T-helper 1 cell treated with Interleukin-12 subunit alpha and Interleukin-12 subunit beta and Interleukin-4 antibody, amounts not matched to agents 30 μg/mL and 1 μg/mL, for 36 hours (primary cell): ENCODE data around the gene MINDY3.
A peak's percentile ranks its signal among the peaks of the same experiment; 100 is the strongest.
"Not testable (repeated sequence)": the region's sequence is repeated elsewhere in the genome, so short reads cannot be mapped to it uniquely, and the experiment has no call there.

Experiments used
- H3K27ac Mint-ChIP-seq: one replicate; pipeline ENCODE4 v1.8.0; 2021; ENCODE audit warnings: mild to moderate bottlenecking, mixed read lengths
- H3K27me3 Mint-ChIP-seq: one replicate; pipeline ENCODE4 v1.8.0; 2021; ENCODE audit warnings: low read depth, mixed read lengths
- H3K36me3 Mint-ChIP-seq: one replicate; pipeline ENCODE4 v1.8.0; 2021; ENCODE audit warnings: low read depth, mixed read lengths
- H3K4me1 Mint-ChIP-seq: one replicate; pipeline ENCODE4 v1.8.0; 2021; ENCODE audit warnings: low read depth, mixed read lengths
- H3K4me3 Mint-ChIP-seq: one replicate; pipeline ENCODE4 v1.8.0; 2021; ENCODE audit warnings: mild to moderate bottlenecking, moderate library complexity, mixed read lengths
- H3K9me3 Mint-ChIP-seq: one replicate; pipeline ENCODE4 v1.8.0; 2021; ENCODE audit warnings: mixed read lengths

Gene MINDY3

DNA sequence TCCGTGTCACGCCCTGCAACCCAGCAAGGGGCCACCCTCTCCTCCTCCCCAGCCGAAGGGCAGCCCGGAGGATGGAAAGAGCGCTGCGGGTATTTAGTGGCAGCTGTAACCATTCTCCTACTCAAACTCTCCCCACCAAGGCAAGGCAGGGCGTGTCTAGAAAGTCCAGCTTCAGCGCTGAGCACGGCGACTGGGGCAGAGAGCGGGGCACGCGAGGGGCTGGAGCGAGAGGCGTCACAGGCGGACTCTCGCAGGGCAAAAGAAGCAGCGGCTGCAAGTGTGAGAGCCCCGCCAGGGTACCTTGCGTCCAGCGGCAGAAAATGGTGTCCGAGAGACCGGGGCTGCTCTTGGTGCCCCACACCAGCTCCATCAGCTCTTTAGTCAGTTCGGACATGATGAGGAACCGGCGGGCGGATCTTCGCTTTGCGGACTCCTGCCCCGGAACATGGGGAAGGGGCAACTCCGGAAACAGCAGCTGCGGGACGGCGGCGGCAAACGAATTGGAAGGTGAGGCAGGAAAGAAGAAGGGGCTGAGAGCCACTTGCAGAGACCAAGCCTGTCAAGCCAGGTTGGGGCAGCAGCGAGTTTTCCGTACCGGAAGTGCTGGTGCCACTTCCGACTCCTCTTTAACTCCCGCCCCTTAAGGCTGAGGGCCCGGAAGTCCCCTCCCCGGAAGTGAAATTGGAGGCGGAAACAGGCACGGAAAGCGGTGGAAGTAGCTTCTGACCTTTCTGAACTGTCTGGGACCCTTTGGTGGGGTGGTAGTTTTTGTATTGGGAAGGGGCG, at the start of gene MINDY3:
MINDY3 (minus strand) TSS at position 602 of the 786 bp plus-strand sequence; CDS start at position 394, 208 bp downstream.
- Mint-ChIP-seq H3K4me1 (peaks cover 35% of the 10 kb centered on the region), H3K9me3 (peaks cover 4% of the 10 kb centered on the region), H3K36me3 (peaks cover 16% of the 10 kb centered on the region), H3K27me3 (peaks cover 20% of the 10 kb centered on the region), H3K27ac (peak within 1 kb of the TSS; percentile 94), H3K4me3 (peak within 1 kb of the TSS; percentile 99)

DNA sequence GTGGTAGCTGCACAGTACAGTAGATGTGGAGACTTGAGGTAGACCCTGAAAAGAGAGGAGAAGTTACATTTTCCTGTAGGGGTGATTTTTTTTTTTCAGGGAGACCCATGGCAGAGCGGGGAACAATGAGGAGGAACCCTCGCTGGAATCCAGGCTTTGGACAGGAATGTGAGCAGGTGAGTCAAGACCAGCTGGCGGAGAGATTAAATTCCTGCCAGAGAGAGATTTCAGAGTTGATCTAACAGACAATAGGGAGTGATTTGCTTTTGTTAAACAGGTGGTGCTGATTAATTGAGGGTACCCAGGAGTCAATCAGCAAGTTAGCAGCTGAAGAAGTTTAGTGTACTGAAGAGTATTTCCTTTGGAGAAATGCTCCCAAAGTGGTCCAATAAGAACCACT, 41.6 kb upstream of the MINDY3 start:
- no peaks in the 10 kb centered on the region for H3K9me3 Mint-ChIP-seq
- no peaks in the 10 kb centered on the region for H3K36me3 Mint-ChIP-seq
- no peaks in the 10 kb centered on the region for H3K27me3 Mint-ChIP-seq
- H3K4me1 Mint-ChIP-seq = no peaks in the 10 kb centered on the region
- no peak overlapping the region for H3K27ac Mint-ChIP-seq
- H3K4me3 Mint-ChIP-seq = no peak overlapping the region

DNA sequence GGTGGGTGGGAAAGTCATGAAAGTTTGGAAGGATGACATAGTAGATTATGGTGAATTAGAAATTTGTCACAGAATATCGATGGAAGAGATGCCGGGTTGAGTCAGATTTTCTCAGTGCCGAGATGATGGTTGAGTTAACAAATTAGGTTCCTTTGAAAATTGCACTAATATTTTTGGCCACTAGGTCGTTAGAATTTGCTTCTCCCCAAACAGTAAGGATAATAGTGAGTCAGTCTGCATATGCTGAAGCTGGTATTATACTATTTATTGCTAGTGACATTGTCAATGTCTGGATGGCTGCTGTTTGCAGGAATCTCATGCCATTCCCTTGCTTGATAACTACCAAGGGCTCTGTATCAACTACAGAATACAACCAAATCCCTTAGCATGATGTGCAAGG, 37.7 kb upstream of the MINDY3 start:
- Mint-ChIP-seq H3K27ac (no peak overlapping the region), H3K27me3 (peaks cover 3% of the 10 kb centered on the region), H3K4me3 (no peak overlapping the region), H3K36me3 (no peaks in the 10 kb centered on the region), H3K4me1 (no peaks in the 10 kb centered on the region), H3K9me3 (no peaks in the 10 kb centered on the region)

DNA sequence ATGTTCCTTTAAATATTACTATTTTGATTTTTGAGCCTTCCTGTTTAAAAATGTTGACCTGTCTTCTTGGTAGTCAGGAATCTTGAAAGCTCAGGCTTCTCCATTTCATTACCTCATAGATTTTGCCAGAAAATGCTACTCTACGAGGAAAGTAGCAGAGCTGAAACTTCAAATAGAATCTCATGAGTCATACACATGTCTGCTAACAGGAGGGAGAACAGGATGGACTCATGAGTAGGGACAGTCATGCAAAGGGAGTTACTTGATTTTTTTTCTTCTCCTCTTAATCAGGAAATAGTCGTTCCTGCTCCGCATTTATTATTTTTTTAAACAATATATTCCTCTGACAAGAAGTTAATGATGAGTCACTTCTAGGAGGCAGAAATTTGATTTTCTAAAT, 37.0 kb upstream of the MINDY3 start:
- H3K27me3 Mint-ChIP-seq = peaks cover 11% of the 10 kb centered on the region
- no peaks in the 10 kb centered on the region for H3K4me1 Mint-ChIP-seq
- H3K9me3 Mint-ChIP-seq = no peaks in the 10 kb centered on the region
- H3K27ac Mint-ChIP-seq = no peak overlapping the region
- no peak overlapping the region for H3K4me3 Mint-ChIP-seq
- no peaks in the 10 kb centered on the region for H3K36me3 Mint-ChIP-seq

DNA sequence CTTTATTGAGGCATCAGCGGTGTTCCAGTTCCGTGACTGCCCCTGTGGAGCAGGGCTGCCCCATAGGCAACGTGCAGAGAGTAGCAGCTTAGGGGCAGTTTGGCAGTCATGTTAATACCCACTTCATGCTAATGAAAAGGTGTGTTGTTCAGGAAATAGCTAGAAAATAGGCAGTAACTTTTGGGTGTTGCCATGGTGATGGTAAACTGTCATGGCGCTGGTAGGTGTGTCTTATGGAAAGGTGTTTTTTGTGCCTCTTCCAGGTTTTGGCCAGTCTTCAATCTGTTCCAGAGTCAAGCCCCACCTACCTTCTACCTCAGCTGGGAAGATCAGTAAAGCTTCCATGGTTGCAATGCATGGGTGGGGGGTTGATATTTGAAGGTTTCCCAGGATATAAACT, 36.3 kb upstream of the MINDY3 start:
- H3K36me3 Mint-ChIP-seq = no peaks in the 10 kb centered on the region
- peaks cover 11% of the 10 kb centered on the region for H3K27me3 Mint-ChIP-seq
- no peaks in the 10 kb centered on the region for H3K9me3 Mint-ChIP-seq
- no peaks in the 10 kb centered on the region for H3K4me1 Mint-ChIP-seq
- no peak overlapping the region for H3K27ac Mint-ChIP-seq
- no peak overlapping the region for H3K4me3 Mint-ChIP-seq

DNA sequence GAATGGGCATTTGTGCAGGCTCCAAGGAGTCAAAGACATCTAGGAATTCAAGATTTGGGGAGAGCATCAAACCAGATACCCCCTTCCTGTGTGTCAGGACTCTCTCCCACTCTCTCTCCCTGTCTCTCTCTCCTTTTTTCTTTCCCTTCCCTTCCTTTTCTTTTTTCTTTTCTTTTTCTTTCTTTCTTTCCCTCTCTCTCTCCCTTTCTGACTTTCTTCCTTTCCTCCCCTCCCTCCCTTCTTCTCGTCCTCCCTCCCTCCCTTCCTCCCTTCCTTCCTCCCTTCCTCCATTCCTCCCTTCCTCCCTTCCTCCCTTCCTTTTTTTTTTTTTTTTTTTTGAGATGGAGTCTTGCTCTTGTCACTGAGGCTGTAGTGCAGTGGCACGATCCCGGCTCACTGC, 24.1 kb upstream of the MINDY3 start:
- Mint-ChIP-seq H3K4me1 (no peaks in the 10 kb centered on the region), H3K27me3 (peaks cover 24% of the 10 kb centered on the region), H3K36me3 (no peaks in the 10 kb centered on the region), H3K4me3 (no peak overlapping the region), H3K9me3 (no peaks in the 10 kb centered on the region), H3K27ac (no peak overlapping the region)

DNA sequence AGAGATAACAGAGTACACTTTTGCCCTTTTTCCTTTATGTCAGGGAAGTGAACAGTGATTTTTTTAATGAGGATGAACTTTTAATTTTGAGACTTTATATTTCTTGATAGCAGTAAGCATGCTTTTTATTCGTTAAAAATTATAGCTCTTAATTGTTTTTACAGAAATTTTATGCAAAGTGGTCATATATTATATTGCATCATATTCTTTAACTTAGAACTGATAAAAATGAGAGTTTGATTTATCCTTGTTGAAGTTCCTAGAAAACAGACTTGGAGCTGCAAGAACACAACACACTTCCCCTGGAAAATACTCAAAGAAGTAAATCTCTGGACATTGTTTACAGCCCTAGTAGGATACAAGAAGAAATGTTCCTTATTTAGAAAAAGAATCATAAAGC, 21.2 kb upstream of the MINDY3 start:
- Mint-ChIP-seq H3K9me3 (no peaks in the 10 kb centered on the region), H3K4me3 (no peak overlapping the region), H3K27me3 (peaks cover 28% of the 10 kb centered on the region), H3K4me1 (no peaks in the 10 kb centered on the region), H3K36me3 (no peaks in the 10 kb centered on the region), H3K27ac (no peak overlapping the region)

DNA sequence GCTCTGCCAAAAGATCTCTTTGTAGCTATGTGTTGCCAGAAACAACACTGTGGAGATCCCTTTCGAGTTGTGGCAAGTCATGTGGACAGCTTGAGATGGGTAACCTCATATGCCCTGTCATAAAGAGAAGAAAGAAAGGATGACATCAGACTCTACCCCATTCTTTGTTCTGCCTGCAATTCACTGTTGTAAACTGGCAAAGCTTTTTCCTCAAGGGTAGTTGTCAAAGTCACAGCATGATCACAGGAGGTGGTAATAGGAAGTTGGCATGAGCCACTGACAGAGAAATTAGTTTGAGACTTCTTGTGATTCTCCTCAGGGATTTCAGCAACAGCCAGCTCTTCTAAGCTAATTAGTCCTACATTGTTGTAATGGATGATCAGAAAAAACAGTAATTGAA, 19.4 kb upstream of the MINDY3 start:
- Mint-ChIP-seq H3K27me3 (peaks cover 42% of the 10 kb centered on the region), H3K4me1 (no peaks in the 10 kb centered on the region), H3K4me3 (no peak overlapping the region), H3K9me3 (no peaks in the 10 kb centered on the region), H3K36me3 (no peaks in the 10 kb centered on the region), H3K27ac (no peak overlapping the region)

DNA sequence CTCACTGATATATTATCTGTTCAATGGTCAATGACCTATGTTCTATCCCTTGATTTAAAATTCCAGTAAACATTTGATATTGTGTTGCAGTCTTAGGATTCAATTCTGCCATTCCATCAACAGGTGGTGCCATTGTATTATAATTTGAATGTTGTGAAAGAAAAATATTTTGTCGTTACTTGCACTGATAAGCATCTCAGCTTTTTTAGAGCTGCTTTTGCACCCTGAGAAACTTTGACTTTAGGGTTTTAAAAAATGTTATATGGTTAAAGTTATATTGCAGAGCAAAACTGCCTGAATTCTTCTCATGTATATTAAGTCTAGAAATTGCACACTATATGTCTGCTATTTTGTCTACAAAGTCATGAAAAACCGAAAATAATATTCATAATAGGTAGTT, 18.8 kb upstream of the MINDY3 start:
- Mint-ChIP-seq H3K27me3 (peaks cover 42% of the 10 kb centered on the region), H3K9me3 (no peaks in the 10 kb centered on the region), H3K36me3 (no peaks in the 10 kb centered on the region), H3K27ac (no peak overlapping the region), H3K4me1 (no peaks in the 10 kb centered on the region), H3K4me3 (no peak overlapping the region)

DNA sequence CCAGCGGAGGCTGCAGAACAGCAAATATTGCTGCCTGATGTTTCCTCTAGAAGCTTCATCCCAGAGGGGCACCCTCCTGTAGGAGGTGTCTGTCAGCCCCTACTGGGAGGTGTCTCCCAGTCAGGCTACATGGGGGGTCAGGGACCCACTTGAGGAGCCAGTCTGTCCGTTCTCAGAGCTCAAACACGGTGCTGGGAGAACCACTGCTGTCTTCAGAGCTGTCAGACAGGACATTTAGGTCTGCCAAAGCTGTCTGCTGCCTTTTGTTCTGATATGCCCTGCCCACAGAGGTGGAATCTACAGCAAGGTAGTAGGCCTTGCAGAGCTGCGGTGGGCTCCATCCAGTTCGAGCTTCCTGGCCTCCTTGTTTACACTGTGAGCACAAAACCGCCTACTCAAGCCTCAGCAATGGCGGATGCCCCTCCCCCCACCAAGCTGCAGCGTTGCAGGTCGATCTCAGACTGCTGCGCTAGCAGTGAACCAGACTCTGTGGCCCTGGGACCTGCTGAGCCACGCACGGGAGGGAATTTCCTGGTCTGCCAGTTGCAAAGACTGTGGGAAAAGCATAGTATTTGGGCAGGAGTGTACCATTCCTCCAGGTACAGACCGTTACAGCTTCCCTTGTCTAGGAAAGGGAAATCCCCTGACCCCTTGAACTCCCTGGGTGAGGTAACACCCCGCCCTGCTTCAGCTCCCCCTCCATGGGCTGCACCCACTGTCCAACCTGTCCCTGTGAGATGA, 17.7 kb upstream of the MINDY3 start:
- H3K27ac Mint-ChIP-seq = no peak overlapping the region
- H3K4me1 Mint-ChIP-seq = no peaks in the 10 kb centered on the region
- H3K4me3 Mint-ChIP-seq = no peak overlapping the region
- peaks cover 3% of the 10 kb centered on the region for H3K9me3 Mint-ChIP-seq
- peaks cover 43% of the 10 kb centered on the region for H3K27me3 Mint-ChIP-seq
- H3K36me3 Mint-ChIP-seq = no peaks in the 10 kb centered on the region

DNA sequence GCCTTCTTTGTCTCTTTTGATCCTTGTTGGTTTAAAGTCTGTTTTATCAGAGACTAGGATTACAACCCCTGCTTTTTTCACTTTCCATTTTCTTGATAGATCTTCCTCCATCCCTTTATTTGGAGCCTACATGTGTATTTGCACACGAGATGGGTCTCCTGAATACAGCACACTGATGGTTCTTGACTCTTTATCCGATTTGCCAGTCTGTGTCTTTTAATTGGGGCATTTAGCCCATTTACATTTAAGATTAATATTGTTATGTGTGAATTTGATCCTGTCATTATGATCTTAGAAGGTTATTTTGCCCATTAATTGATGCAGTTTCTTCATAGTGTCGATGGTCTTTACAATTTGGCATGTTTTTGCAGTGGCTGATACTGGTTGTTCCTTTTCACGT, 16.0 kb upstream of the MINDY3 start:
- H3K4me3 Mint-ChIP-seq, H3K4me1 Mint-ChIP-seq, H3K27ac Mint-ChIP-seq, H3K9me3 Mint-ChIP-seq, H3K36me3 Mint-ChIP-seq: not testable (repeated sequence)
- peaks cover 35% of the 10 kb centered on the region for H3K27me3 Mint-ChIP-seq

DNA sequence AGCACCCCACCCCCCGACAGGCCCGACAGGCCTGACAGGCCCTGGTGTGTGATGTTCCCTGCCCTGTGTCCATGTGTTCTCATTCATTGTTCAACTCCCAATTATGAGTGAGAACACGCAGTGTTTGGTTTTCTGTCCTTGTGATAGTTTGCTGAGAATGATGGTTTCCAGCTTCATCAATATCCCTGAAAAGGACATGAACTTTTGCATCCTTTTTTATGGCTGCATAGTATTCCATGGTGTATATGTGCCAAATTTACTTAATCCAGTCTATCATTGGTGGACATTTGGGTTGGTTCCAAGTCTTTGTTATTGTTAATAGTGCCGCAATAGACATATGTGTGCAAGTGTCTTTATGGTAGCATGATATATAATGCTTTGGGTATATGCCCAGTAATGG, 12.3 kb upstream of the MINDY3 start:
- H3K27me3 Mint-ChIP-seq = peaks cover 51% of the 10 kb centered on the region

DNA sequence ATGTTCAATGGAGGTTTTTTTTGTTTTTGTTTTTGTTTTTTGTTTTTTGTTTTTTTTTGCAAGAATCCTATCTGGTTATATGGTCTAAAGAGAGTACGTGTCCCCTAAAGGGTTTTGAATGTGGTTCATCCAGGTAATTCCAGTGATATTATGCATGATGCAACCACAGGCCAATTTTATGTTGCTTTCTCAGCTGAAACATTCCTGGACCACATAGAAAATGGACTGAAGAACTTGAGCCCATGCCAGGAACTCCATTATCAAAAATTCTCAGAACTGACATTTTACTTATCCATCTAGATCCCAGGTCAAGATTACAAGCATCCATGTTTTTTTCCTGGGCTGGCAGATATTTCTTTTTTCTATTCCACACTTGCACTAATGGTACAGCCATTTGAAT, 11.5 kb upstream of the MINDY3 start:
- Mint-ChIP-seq H3K4me3 (no peak overlapping the region), H3K9me3 (peaks cover 4% of the 10 kb centered on the region), H3K27me3 (peaks cover 51% of the 10 kb centered on the region), H3K27ac (no peak overlapping the region), H3K36me3 (no peaks in the 10 kb centered on the region), H3K4me1 (no peaks in the 10 kb centered on the region)

More for the DNA sequence above, 12.3 kb upstream of the MINDY3 start:
- H3K4me1 Mint-ChIP-seq, H3K4me3 Mint-ChIP-seq, H3K9me3 Mint-ChIP-seq, H3K36me3 Mint-ChIP-seq, H3K27ac Mint-ChIP-seq: not testable (repeated sequence)

DNA sequence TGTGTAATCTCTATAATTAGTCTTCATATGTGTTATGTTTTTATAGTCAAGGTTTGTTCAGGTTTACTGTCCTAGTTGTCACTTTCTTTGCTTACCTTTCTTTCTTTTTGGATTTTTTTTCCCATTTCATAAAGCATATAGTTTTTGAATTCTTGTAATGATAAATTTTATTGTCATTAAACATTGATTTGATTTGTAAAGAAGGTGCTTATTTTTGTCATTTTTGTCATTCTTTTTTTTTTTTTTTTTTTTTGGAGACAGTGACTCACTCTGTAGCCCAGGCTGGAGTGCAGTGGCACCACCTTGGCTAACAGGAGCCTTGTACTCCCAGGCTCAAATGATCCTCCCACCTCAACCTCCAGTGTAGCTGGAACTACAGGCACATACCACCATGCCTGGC, 9.6 kb upstream of the MINDY3 start:
- H3K4me3 Mint-ChIP-seq = no peak overlapping the region
- no peaks in the 10 kb centered on the region for H3K36me3 Mint-ChIP-seq
- no peaks in the 10 kb centered on the region for H3K4me1 Mint-ChIP-seq
- peaks cover 4% of the 10 kb centered on the region for H3K9me3 Mint-ChIP-seq
- peaks cover 53% of the 10 kb centered on the region for H3K27me3 Mint-ChIP-seq
- H3K27ac Mint-ChIP-seq = no peak overlapping the region

DNA sequence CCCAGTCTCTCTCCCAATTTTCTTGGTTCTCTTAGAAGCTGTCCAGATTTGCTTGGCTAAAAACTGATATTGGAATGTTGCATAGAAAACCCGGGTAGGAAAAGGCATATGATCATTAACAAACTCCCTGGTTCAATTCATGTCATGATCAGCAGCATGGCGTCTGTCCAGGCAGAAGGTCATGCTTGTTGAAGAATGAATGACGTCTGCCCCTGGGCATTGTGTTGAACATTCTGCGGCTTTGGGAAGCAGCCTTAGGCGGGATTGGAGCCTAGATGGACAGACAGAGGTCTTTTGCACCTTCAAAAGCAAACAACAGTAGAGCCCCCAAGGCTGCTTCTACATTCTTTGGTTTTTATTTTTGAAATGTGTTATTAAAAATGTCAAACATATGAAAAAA, 7.7 kb upstream of the MINDY3 start:
- no peaks in the 10 kb centered on the region for H3K4me1 Mint-ChIP-seq
- no peak overlapping the region for H3K27ac Mint-ChIP-seq
- H3K4me3 Mint-ChIP-seq = no peak overlapping the region
- H3K36me3 Mint-ChIP-seq = no peaks in the 10 kb centered on the region
- peaks cover 66% of the 10 kb centered on the region for H3K27me3 Mint-ChIP-seq
- H3K9me3 Mint-ChIP-seq = peaks cover under 1% of the 10 kb centered on the region
